ENCODE data around the gene DND1. TPM values are rescaled to one million over a fixed set of nuclear protein-coding genes. Genes with fewer than 3 reads are reported as not detected.
"Not testable (repeated sequence)": the region's sequence is repeated elsewhere in the genome, so short reads cannot be mapped to it uniquely, and the experiment has no call there.

The DND1 gene
- total RNA-seq, result 0.30 TPM

- DNase-seq, result no peak
Observed at GRCh38 chr5:140673187-140673976, at the start of gene DND1. DND1 (minus strand) TSS chr5:140673576; CDS start chr5:140673542, 34 bp downstream.

DNA sequence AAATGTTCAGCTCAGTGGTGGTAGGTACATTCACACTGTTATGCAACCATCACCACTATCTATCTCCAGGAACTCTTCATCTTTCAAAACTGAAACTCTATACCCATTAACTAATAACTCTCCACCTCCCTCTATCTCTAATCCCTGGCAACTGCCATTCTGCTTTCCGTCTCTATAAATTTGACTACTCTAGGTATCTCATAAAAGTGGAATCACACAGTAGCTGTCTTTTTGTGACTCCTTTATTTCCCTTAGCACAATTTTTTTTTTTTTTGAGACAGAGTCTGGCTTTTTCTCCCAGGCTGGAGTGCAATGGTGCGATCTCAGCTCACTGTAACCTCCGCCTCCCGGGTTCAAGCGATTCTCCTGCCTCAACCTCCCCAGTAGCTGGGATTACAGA, 48.0 kb upstream of the DND1 start:
- DNase-seq, result not testable (repeated sequence)

- DNase-seq, result not testable (repeated sequence)
Observed at GRCh38 chr5:140720738-140721137, 47.4 kb upstream of the DND1 start.

GRCh38 chr5:140718266-140718592, 44.9 kb upstream of the DND1 start:
- DNase-seq, result no peak

GRCh38 chr5:140716238-140716637, 42.9 kb upstream of the DND1 start:
- DNase-seq, result not testable (repeated sequence)

DNA sequence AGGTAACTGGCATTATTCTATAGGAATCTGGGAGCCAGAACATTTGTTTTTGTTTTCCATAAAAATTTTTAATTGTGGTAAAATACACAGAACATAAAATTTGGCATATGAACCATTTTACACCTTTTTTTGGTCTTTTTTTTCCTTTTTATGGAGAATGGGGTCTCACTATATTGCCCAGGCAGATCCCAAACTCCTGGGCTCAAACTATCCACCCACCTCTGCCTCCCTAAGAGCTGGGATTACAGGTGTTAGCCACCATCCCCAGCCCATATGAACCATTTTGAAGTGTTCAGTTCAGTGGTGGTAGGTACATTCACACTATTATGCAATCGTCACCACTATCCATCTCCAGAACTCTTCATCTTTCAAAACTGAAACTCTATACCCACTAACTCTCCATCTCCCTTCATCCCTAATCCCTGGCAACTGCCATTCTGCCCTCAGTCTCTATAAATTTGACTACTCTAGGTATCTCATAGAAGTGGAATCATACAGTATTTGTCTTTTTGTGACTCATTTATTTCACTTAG, 40.3 kb upstream of the DND1 start:
- DNase-seq, result no peak

GRCh38 chr5:140711794-140712193, 38.4 kb upstream of the DND1 start:
- no peak for DNase-seq

- DNase-seq, result peak; percentile 23
Observed at GRCh38 chr5:140710899-140711552, 37.6 kb upstream of the DND1 start.

GRCh38 chr5:140708787-140709186, 35.4 kb upstream of the DND1 start:
- DNase-seq, result not testable (repeated sequence)

- no peak for DNase-seq
Observed at GRCh38 chr5:140707812-140708211, 34.4 kb upstream of the DND1 start.

DNA sequence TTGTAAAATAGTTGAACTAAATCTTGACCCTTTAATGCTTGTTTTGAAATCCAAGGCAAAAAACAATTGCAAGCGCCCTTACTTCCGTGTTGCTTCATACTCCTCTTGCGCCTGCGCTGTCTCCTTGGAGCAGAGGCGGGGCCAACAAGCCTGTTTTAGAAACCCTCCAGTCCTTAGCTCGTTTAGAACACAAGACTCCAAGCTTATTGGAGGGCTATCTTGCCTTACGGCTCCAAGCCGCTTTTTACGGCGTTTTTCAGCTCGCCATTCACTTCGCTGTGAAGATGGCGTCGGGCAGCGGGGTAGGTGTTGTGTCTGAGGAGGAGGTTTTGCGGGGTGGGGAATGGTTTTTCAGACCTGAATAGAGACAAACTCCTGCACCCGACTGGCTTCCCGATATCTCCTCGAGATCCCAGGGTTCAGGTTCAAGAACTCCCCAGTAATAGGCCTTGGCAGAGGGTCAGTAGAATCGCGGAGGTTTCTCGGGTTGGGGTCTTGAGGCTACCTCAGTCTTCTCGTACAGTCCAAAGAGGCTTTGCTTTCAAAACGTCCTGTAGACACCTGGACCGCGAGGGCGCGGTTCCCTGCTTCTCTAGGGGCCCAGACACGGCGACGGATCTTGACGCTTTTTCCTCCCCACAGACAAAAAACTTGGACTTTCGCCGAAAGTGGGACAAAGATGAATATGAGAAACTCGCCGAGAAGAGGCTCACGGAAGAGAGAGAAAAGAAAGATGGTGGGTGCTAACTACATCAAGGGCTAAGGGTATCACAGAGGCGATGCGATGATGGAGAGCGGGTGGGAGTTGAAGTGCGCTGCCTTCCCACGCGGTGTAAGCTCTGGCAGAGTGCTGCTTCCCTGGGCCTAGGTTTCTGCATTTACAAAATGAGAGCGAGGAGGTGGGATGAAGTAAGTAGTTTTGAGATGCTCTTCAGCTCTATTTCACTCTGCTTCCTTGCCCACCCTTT, 27.1 kb upstream of the DND1 start, which contains the start of gene ZMAT2:
ZMAT2 (plus strand) TSS at position 271 of the 968 bp plus-strand sequence; CDS start at position 285, 14 bp downstream.
- DNase-seq, result peak; percentile 95

GRCh38 chr5:140696891-140697492, 23.6 kb upstream of the DND1 start:
- no peak for DNase-seq

DNA sequence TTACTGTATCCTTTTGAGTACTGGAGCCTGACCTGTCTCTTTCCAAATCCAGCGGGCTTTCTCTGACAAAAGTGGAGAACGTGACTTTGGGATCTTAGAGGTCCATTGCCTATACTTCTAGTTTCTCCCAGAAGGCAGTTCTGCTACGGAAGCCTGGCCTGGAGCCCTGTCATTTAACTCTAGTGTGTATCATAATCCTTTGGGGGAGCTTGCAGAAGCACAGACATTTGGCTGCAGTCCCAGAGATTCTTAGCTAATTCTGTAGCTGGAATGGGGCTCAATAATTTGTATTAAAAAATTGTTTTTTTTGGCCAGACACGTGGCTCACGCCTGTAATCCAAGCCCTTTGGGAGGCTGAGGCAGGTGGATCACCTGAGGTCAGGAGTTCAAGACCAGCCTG, 20.9 kb upstream of the DND1 start:
- peak; percentile 4 for DNase-seq

- DNase-seq, result peak; percentile 84
Observed at GRCh38 chr5:140690941-140691924, 17.9 kb upstream of the DND1 start, which contains the start of the genes HARS1 and HARS2. HARS1 (minus strand) TSS chr5:140691370; CDS start chr5:140691304, 66 bp downstream. HARS2 (plus strand) TSS chr5:140691455; CDS start chr5:140691649, 194 bp downstream.

DNA sequence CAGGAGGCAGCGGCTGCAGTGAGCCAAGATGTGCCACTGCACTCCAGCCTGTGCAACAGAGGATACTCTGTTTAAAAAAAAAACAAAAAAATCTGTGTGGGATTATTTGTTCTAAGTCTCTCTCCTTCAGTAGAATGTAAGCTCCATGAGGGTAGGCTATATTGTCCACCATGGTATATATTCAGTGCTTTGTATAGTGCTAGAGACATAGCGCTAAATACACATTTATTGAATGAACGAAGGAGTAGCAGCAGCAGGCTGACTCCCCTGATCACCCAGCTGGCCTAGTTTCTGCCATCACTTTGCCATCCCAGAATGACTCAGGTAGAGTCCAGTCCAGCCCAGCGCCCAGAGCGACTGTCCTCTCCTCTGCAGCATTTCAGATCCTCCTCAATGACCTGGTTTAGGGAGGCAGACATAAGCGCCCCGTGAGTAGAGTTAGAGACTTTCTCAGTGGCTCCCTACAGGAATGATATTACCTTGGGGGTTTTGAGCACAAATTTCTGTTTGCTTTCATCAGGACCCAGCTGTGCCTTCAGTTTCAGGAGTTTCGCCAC, 17.1 kb upstream of the DND1 start:
- DNase-seq, result no peak

DNA sequence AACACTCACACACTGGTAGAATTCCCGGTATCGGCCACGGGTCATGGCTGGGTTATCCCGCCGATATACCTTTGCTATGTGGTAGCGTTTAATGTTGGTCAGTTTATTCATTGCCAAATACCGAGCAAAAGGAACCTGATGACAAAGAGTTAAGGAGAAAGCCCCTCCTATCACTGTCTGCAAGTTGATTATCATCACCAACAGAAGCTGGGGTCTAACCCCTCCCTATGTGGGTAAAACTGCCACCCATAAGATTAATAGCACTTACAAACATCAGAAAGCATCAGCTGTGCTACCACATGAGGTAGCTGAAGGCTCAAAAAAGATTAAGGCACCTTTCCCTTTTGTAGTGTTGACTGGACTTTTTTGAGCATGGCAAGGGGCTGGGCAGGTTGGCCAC, 5.6 kb upstream of the DND1 start:
- no peak for DNase-seq

DNA sequence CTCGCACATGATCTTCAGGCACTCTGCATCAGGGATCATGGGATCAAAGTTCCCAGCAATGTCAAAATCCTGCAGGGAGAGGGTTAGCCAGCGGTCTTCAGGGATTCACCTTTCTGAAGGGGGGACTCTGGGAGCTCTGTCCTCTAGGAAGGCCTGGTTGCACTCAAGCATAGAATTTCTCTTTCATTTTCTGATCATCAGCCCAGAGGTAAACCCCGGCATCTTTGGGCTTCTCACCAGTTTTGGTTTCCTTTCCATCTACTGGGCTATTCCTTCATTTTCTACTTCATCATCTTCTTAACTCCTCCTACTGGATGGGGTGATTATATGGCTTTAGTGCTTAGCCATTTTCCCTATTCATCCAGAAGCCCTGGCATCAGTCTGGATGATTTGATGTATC, 4.6 kb upstream of the DND1 start:
- no peak for DNase-seq

- no peak for DNase-seq
Observed at GRCh38 chr5:140674629-140675028, 1.3 kb upstream of the DND1 start.

DNA sequence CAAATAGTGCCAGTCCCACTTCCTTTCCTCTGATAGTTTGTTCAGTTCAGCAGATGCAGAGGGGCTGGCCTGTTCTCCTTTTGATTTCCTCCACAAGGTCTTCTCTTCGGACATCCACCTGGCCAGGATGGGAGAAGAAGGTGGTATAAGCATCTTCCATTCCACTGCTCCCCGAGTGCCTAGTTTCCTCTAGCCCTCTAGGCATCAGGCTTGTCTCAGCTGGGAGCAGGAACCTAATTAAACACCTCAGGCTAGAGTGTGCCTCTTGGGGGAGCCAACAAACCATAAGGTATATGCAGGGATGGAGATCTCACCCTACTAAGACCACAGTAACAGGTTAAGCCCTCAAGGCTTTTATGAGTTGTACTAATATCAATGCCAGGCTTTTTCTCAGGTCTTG, 835 bp upstream of the DND1 start:
- DNase-seq, result no peak

All from skin of body (tissue), 2 donors.